Fibroblast of the aortic adventitia (primary cell): ENCODE data around the gene CXCL10. TPM values are rescaled to one million over a fixed set of nuclear protein-coding genes. Genes with fewer than 3 reads are reported as not detected.

Experiments
- DNase-seq: peaks from one replicate; pipeline ENCODE4 v3.0.0-alpha.2; 2010; ENCODE audit warnings: low read depth
- H3K4me3 ChIP-seq: 2 replicates; pipeline ENCODE4 v1.5.1; 2011; ENCODE audit warnings: low read depth, mild to moderate bottlenecking, control low read depth, low read length, moderate library complexity
- CTCF ChIP-seq: IDR thresholded peaks from 2 replicates; pipeline ENCODE4 v1.5.1; 2011; ENCODE audit warnings: mild to moderate bottlenecking, low read length, control low read depth, inconsistent platforms; ENCODE audit not compliant: insufficient read depth
- total RNA-seq: library from RNA; depleted of rRNA; stranded (reverse); fragments of >200 nt; gene quantifications from 2 replicates; pipeline ENCODE4 v1.2.3, GENCODE V29; 2012; ENCODE audit warnings: low replicate concordance

CXCL10 gene
- total RNA-seq, 1 donor = not detected

GRCh38 chr4:75992462-75992861, 30.8 kb downstream of the CXCL10 start:
- no peak overlapping the region for H3K4me3 ChIP-seq
- DNase-seq = no peak
- TF ChIP-seq CTCF = no peak

GRCh38 chr4:75989846-75990528, 33.3 kb downstream of the CXCL10 start:
- peak; percentile 16 for DNase-seq
- H3K4me3 ChIP-seq = peak overlapping the region; percentile 95
- no peak for TF ChIP-seq CTCF

DNA sequence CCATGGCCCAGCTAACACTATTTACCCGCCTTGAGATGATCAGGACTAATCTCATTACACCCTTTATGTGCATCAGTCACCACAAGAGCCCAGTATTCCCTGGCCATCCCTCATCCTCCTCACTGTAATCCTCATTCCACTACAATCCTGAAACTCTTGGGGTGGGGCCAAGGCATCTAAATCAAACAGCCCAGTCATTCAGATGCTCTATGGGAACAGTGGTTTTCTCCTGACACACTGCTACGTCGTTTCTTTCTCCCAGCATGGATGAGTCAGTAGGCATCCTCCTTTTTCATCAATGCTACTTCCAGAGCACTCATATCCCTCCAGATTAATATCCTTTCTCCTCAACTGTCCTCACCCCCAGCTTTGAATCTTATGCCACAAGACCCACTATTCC, 38.2 kb downstream of the CXCL10 start:
- no peak for TF ChIP-seq CTCF
- no peak overlapping the region for H3K4me3 ChIP-seq
- DNase-seq = peak; percentile 74

DNA sequence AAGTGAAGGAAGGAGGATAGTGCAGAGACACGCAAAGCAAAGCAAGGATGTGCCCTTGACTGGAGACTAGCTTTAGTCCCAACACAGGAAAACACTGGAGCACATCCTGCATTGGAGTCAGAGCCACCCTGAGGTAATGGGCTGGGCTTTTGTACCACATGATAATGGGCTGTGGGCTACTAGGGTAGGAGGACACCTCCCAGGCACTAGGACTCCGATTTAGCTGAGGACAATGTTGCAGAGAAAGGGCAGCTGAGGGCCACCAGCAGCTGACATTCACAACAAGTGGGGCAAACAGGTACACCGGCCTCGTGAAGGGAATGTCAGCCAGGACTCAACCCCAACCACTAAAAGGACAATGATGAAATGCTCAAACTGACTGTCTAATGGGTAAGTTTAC, 42.7 kb downstream of the CXCL10 start:
- DNase-seq = no peak
- H3K4me3 ChIP-seq = no peak overlapping the region
- no peak for TF ChIP-seq CTCF

DNA sequence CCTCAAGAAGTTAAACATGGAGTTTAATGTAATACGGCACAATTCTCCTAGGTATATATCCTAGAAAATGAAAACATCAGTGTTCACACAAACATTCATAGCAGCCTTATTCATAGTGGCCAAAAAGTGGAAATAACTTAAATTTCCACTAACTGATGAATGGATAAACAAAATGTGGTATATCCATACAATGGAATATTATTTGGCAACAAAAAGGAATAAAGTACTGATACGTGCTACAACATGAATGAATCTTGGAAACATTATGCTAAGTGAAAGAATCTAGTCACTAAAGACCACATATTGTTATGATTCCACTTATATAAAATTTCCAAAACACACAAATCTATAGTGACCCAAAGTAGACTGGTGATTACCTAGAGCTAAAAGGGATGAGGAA, 47.1 kb downstream of the CXCL10 start:
- no peak for DNase-seq
- no peak for TF ChIP-seq CTCF
- no peak overlapping the region for H3K4me3 ChIP-seq

GRCh38 chr4:75973766-75974165, 49.5 kb downstream of the CXCL10 start:
- no peak for DNase-seq
- TF ChIP-seq CTCF = no peak
- no peak overlapping the region for H3K4me3 ChIP-seq

Other genes starting within 250 kb of the CXCL10 start
- not detected in 2 replicates for gene PPEF2, start 121.0 kb downstream of the CXCL10 start, total RNA-seq
- gene NAAA, start 82.5 kb downstream of the CXCL10 start, total RNA-seq = 46.1 and 48.1 TPM in 2 replicates
- 46.7 and 52.4 TPM in 2 replicates for gene SDAD1, start 32.6 kb downstream of the CXCL10 start, total RNA-seq
- not detected in 2 replicates for gene CXCL9, start 16.0 kb downstream of the CXCL10 start, total RNA-seq
- not detected in 2 replicates for gene CXCL11, start 12.6 kb upstream of the CXCL10 start, total RNA-seq
- not detected in 2 replicates for gene ART3, start 51.2 kb upstream of the CXCL10 start, total RNA-seq
- 28.2 and 64.4 TPM in 2 replicates for gene NUP54, start 124.9 kb upstream of the CXCL10 start, total RNA-seq
- gene SCARB2, start 190.3 kb upstream of the CXCL10 start, total RNA-seq = 114 and 184 TPM in 2 replicates
- gene FAM47E, start 228.2 kb upstream of the CXCL10 start, total RNA-seq = 0.18 TPM in 1 of 2 replicates, not detected in the other